ENCODE measurements around the gene LINC00237. TPM values are rescaled to one million over a fixed set of nuclear protein-coding genes. Genes with fewer than 3 reads are reported as not detected.

Gene LINC00237
- total RNA-seq, 1 donor from 2014 or later = not detected

DNA sequence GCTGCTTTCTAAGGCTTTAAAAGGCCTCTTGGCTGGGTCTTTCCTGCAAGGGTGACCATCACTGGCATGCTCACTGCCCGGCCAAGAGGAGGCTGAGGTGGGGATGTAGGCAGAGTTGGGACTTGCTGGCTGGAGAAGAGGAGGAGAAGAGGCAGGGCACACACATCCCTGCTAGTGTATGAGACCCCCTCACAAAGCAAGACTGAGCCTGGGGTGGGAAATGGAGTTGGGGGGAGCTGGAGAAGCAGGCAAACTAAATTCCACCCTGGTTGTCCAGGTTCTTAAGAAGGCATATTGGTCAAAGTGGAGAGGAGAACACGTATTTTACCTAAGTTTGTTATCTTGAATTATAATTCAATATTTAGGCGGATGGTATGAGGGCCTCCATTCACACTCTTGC is 18.0 kb upstream of the LINC00237 start:
- Histone ChIP-seq H3K36me3 (no peaks in the 10 kb centered on the region), H3K4me3 (no peak overlapping the region), H3K9me3 (no peaks in the 10 kb centered on the region), H3K4me1 (peaks cover 16% of the 10 kb centered on the region), H3K27me3 (no peaks in the 10 kb centered on the region), H3K27ac (no peak overlapping the region)
- no peak for DNase-seq (ENCODE audit: extremely low spot score in 2 of 2)
- TF ChIP-seq POLR2A (IDR thresholded peaks at IDR 0.05) (no peak), POLR2AphosphoS5 (IDR thresholded peaks at IDR 0.05; ENCODE audit: insufficient read depth in 1 of 2, low read depth in 1 of 2) (no peak)
- TF ChIP-seq, protein P1, sequence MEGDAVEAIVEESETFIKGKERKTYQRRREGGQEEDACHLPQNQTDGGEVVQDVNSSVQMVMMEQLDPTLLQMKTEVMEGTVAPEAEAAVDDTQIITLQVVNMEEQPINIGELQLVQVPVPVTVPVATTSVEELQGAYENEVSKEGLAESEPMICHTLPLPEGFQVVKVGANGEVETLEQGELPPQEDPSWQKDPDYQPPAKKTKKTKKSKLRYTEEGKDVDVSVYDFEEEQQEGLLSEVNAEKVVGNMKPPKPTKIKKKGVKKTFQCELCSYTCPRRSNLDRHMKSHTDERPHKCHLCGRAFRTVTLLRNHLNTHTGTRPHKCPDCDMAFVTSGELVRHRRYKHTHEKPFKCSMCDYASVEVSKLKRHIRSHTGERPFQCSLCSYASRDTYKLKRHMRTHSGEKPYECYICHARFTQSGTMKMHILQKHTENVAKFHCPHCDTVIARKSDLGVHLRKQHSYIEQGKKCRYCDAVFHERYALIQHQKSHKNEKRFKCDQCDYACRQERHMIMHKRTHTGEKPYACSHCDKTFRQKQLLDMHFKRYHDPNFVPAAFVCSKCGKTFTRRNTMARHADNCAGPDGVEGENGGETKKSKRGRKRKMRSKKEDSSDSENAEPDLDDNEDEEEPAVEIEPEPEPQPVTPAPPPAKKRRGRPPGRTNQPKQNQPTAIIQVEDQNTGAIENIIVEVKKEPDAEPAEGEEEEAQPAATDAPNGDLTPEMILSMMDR (IDR thresholded peaks at IDR 0.05) = no peak
- intact Hi-C loops (cut with DNase I) = no loop called here

DNA sequence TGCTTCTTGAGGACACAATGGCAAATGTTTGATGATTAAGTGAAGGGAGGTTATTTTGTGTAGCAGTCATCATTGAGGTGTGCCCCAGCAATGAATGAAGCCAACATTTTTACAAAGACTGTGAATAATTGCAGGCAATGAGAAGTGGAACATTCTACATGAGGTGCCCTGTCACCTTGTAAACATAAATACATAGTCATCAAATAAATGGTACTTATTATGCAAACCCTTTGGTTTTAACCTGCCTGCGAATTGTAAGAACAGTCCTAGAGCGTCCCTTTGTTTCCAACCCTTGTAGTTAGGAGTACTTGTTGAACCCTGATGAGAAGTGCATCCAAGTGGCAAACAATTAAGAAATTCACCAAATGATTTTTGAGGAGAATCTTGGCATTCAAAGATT is 12.6 kb upstream of the LINC00237 start:
- Histone ChIP-seq H3K36me3 (no peaks in the 10 kb centered on the region), H3K4me3 (no peak overlapping the region), H3K27me3 (no peaks in the 10 kb centered on the region), H3K27ac (no peak overlapping the region), H3K4me1 (no peaks in the 10 kb centered on the region), H3K9me3 (no peaks in the 10 kb centered on the region)
- TF ChIP-seq, protein P1 (IDR thresholded peaks at IDR 0.05) = no peak
- TF ChIP-seq POLR2A (IDR thresholded peaks at IDR 0.05) (no peak), POLR2AphosphoS5 (IDR thresholded peaks at IDR 0.05; ENCODE audit: insufficient read depth in 1 of 2, low read depth in 1 of 2) (no peak)
- intact Hi-C loops (cut with DNase I) = no loop called here
- DNase-seq (ENCODE audit: extremely low spot score in 2 of 2) = no peak

DNA sequence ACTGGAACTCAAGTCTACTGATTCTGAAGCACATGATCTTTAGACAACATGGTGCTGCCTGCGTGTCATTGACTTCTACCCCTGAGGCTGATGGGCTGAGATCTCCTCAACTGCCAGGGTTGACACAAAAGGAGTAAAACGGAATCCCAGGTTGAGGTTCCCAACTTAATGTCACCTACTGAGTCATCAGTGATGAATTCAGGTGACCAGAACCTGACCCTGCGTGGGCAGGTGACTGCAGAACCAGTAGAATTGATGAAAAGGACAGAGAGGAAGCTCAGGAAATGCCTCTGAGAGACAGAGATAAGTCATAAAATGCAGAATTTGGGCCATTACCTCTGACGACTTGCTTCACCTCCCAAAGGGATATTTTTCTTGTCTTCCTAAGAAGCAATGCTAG is 12.0 kb upstream of the LINC00237 start:
- intact Hi-C loops (cut with DNase I) = no loop called here
- DNase-seq (ENCODE audit: extremely low spot score in 2 of 2) = no peak
- Histone ChIP-seq H3K36me3 (no peaks in the 10 kb centered on the region), H3K27ac (no peak overlapping the region), H3K4me3 (no peak overlapping the region), H3K27me3 (no peaks in the 10 kb centered on the region), H3K4me1 (no peaks in the 10 kb centered on the region), H3K9me3 (no peaks in the 10 kb centered on the region)
- TF ChIP-seq POLR2A (IDR thresholded peaks at IDR 0.05) (no peak), POLR2AphosphoS5 (IDR thresholded peaks at IDR 0.05; ENCODE audit: insufficient read depth in 1 of 2, low read depth in 1 of 2) (no peak)
- TF ChIP-seq, protein P1 (IDR thresholded peaks at IDR 0.05) = no peak

DNA sequence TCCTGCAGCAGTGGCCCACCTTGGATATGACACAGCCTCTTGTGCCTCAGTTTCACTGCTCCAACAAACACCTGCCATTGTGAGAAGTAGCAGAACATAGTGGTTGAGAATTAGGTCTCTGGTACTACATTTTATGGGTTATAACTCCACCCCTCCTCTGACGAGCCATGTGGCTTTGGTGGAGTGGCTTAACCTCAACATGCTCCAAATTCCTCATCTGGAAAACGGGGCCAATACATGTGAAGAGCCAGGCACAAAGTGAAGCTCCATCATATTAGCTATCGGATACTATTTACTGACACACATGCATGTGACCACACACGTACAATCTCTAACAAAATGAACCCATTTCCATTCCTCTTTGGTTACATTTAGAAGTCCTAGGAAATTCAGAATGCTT is 11.4 kb upstream of the LINC00237 start:
- H3K27me3 ChIP-seq = no peaks in the 10 kb centered on the region
- H3K27ac ChIP-seq = no peak overlapping the region
- no peak overlapping the region for H3K4me3 ChIP-seq
- H3K4me1 ChIP-seq = no peaks in the 10 kb centered on the region
- DNase-seq (ENCODE audit: extremely low spot score in 2 of 2) = no peak
- TF ChIP-seq POLR2AphosphoS5 (IDR thresholded peaks at IDR 0.05; ENCODE audit: insufficient read depth in 1 of 2, low read depth in 1 of 2) = no peak
- no peak for TF ChIP-seq POLR2A (IDR thresholded peaks at IDR 0.05)
- TF ChIP-seq, protein P1 (IDR thresholded peaks at IDR 0.05) = no peak
- no peaks in the 10 kb centered on the region for H3K9me3 ChIP-seq
- intact Hi-C loops (cut with DNase I) = no loop called here
- no peaks in the 10 kb centered on the region for H3K36me3 ChIP-seq

DNA sequence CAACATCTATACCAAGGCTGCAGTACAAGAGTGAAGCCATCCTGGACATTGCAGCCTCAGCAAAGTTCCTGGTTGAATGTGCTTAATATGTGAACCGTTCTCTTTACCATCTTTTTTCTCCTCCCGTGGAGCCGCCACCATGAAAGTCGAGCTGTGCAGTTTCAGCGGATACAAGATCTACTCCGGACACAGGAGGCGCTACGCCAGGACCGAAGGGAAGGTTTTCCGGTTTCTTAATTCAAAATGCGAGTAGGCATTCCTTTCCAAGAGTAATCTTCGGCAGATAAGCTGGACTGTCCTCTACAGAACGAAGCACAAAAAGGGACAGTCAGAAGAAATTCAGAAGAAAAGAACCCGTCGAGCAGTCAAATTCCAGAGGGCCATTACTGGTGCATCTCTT is 8.4 kb upstream of the LINC00237 start:
- DNase-seq (ENCODE audit: extremely low spot score in 2 of 2) = no peak
- TF ChIP-seq POLR2AphosphoS5 (IDR thresholded peaks at IDR 0.05; ENCODE audit: insufficient read depth in 1 of 2, low read depth in 1 of 2) = no peak
- no peak for TF ChIP-seq POLR2A (IDR thresholded peaks at IDR 0.05)
- TF ChIP-seq, protein P1 (IDR thresholded peaks at IDR 0.05) = no peak
- no peaks in the 10 kb centered on the region for H3K9me3 ChIP-seq
- intact Hi-C loops (cut with DNase I) = no loop called here
- H3K27ac ChIP-seq = no peak overlapping the region
- H3K27me3 ChIP-seq = no peaks in the 10 kb centered on the region
- no peak overlapping the region for H3K4me3 ChIP-seq
- H3K36me3 ChIP-seq = no peaks in the 10 kb centered on the region
- no peaks in the 10 kb centered on the region for H3K4me1 ChIP-seq
